ENCODE results near the gene KMT2E. TPM values are rescaled to one million over a fixed set of nuclear protein-coding genes. Genes with fewer than 3 reads are reported as not detected.
"Not testable (repeated sequence)": the region's sequence is repeated elsewhere in the genome, so short reads cannot be mapped to it uniquely, and the experiment has no call there.

The KMT2E gene, protein sequence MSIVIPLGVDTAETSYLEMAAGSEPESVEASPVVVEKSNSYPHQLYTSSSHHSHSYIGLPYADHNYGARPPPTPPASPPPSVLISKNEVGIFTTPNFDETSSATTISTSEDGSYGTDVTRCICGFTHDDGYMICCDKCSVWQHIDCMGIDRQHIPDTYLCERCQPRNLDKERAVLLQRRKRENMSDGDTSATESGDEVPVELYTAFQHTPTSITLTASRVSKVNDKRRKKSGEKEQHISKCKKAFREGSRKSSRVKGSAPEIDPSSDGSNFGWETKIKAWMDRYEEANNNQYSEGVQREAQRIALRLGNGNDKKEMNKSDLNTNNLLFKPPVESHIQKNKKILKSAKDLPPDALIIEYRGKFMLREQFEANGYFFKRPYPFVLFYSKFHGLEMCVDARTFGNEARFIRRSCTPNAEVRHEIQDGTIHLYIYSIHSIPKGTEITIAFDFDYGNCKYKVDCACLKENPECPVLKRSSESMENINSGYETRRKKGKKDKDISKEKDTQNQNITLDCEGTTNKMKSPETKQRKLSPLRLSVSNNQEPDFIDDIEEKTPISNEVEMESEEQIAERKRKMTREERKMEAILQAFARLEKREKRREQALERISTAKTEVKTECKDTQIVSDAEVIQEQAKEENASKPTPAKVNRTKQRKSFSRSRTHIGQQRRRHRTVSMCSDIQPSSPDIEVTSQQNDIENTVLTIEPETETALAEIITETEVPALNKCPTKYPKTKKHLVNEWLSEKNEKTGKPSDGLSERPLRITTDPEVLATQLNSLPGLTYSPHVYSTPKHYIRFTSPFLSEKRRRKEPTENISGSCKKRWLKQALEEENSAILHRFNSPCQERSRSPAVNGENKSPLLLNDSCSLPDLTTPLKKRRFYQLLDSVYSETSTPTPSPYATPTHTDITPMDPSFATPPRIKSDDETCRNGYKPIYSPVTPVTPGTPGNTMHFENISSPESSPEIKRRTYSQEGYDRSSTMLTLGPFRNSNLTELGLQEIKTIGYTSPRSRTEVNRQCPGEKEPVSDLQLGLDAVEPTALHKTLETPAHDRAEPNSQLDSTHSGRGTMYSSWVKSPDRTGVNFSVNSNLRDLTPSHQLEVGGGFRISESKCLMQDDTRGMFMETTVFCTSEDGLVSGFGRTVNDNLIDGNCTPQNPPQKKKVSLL (N-terminal part only)
- total RNA-seq = 54.0 and 139 TPM in 2 replicates

GRCh38 chr7:105013816-105014692 lies at the start of gene KMT2E:
KMT2E (plus strand) TSS chr7:105014205; CDS start chr7:105040953, 26,748 bp downstream.
- peak; percentile 43 for DNase-seq (ENCODE audit: low read depth)

- no peak for DNase-seq (ENCODE audit: low read depth)
Measured at GRCh38 chr7:104964626-104965236, 49.3 kb upstream of the KMT2E start.

DNA sequence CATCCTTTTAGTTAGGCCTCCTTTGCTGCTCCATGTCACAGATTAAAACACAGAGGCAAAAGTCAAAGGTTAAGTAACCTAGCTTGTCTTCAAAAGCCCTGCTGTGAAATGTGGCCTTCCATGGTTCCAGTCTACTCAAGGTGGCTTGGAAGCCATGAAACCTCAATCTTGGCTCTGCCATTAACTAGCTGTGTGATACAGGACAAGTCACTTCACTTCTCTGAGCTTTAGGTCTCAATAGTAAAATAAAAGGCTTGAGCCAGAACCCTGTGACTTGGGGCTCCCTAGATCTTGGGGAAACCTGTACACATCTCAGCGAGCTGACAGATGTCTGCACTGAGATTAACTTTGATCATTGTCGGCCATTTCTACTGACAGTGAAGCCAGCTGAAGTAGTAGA lies 48.0 kb upstream of the KMT2E start:
- DNase-seq (ENCODE audit: low read depth) = no peak

DNA sequence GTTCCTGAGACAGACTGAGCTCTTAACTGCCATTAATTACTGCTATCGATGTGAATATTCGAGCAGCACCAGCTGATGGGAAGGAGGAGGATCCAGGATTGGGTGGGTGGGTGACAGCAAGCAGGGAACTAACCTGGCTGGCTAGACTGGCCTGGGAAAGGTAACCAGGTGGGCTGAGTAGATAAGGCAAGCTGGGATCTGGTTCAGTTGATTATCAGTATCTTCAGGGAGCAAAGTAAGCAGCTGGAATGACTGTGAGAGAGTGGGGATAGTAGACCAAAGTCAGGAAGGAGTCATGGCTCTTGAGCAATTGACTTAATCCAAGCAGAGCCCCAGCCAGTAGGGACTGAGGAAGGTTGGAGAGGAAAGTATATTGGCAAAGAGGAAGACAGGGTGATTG lies 46.9 kb upstream of the KMT2E start:
- no peak for DNase-seq (ENCODE audit: low read depth)

DNA sequence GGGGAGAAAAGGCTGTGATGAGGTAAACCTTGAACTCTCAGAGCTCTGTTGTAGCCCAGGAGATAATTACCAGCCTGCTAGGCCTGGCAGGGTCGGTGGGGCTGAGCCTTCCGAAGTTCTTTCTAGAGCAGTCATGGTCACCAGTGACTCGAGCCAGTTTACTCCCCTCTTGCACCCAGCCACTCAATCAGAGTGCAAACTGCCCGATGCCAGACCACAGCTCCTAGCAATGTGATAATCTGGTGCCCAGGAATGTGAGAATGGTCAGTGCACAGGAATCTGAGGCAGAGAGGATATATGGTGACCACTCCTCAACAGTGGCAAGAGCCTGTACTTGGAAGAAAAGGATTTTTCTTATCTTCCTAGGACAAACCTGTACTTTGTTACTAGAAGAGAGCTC lies 46.4 kb upstream of the KMT2E start:
- DNase-seq (ENCODE audit: low read depth) = peak; percentile 79

DNA sequence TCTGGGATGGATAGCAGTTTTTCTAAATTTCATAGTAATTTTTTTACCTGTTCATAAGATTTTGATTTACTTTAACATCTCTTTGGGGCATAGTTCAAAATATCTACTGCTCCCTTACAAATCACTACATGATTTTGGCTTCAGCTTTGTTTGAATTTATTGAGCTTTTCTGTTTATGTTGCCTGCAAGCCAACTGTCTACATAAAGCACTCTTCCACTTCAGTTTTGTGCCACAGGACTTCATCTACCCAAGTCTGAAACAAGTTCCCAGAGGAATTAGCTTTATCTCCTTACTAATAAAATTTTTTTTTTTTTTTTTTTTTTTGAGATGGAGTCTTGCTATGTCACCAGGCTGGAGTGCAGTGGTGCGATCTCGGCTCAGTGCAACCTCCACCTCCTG lies 45.4 kb upstream of the KMT2E start:
- DNase-seq (ENCODE audit: low read depth) = no peak

- DNase-seq (ENCODE audit: low read depth) = no peak
Measured at GRCh38 chr7:104969183-104969582, 44.8 kb upstream of the KMT2E start.

DNA sequence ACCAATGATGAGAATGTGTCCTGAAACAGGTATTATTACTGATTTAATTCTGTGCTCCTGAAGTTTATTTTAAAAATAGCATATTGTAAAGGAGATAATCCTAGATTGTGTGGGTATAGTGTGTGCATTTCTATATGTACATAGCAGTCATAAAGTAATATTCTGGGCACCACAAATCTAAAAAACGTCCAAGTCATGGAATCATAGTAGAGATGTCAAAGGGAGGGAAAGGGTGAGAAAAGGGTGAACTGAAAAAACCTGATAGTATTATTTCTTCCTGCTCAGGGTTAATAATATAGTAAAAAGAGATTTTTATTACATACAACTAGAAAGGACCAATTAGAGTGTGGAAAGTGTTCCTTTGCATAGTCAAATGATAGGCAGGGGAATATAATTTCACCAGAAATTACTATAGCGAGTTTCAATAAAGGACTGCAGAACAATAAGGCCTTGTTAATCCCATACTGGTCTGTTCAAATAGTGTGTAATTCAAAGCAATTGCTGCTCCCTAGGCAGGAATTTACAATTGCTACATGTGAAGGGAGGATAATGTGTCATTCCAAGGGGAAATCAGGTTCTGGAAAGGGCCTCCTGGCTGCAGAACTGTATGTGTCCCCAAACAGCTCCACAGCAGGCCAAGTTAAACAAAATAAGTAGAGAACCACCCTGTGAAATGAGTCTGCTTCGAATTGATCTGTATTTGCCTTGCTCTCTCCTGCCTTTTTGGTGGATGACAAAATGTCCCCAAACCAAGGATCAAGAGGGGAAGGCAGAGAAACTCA lies 42.5 kb upstream of the KMT2E start:
- peak; percentile 61 for DNase-seq (ENCODE audit: low read depth)

DNA sequence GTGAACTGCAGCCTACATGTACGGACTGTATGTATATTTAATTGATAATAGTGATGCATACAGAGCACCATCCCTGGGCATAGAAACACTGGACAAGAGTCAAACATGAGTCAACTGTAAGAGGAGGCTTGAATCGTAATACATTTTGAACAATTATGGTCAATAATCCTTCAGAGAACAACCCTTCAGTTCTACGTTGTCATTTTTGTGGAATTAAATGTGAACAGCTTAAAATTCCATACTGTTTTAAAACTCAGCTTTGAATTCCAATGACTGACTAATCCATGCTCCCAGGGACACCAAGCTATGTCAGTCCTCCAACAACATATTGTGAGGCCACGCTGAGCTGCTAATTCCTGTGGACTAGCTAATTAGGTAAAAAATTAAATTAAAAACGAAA lies 41.5 kb upstream of the KMT2E start:
- no peak for DNase-seq (ENCODE audit: low read depth)

DNA sequence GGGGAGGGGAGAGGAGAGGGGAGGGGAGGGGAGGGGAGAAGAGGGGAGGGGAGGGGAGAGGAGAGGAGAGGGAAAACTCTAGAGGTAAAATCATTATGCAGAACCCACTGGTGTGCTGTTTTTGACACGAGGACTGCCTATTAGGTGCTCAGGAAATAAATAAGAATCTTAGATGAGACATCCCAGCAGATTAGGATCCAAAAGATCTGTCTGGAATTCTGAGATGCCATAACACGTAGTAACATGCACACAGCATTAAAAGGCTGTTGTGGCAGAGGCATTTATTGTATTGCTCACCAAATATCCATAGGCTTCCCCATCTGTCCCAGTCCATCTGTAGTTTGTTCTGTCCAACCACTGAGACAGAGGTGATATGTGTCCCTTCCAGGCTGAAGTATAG lies 40.8 kb upstream of the KMT2E start:
- no peak for DNase-seq (ENCODE audit: low read depth)

DNA sequence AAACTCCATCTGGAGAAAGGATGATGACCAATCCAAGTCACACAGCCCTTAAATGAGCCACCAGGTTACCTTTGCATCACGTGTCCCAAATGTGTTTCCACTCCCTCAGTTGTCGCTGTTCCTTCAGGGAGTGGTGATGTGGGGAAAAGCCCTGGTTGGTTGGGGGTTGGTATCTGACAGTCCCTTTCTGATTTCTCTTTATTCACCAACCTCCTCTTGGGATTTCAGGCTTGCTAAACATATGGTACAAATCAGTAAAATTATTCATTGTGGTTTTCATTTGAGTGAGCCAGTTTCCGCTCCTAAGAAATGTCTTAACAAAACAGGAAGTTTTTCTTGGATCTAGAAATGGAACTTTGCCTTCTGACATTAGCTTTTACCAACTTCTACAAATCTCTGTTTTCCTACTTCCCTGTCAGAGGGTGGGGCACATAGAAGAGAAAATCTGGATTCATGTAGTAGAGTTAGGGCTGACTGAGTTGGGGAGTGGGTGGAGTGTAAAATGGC lies 40.0 kb upstream of the KMT2E start:
- DNase-seq (ENCODE audit: low read depth) = peak; percentile 69

- DNase-seq (ENCODE audit: low read depth) = not testable (repeated sequence)
Measured at GRCh38 chr7:104975553-104975952, 38.5 kb upstream of the KMT2E start.

DNA sequence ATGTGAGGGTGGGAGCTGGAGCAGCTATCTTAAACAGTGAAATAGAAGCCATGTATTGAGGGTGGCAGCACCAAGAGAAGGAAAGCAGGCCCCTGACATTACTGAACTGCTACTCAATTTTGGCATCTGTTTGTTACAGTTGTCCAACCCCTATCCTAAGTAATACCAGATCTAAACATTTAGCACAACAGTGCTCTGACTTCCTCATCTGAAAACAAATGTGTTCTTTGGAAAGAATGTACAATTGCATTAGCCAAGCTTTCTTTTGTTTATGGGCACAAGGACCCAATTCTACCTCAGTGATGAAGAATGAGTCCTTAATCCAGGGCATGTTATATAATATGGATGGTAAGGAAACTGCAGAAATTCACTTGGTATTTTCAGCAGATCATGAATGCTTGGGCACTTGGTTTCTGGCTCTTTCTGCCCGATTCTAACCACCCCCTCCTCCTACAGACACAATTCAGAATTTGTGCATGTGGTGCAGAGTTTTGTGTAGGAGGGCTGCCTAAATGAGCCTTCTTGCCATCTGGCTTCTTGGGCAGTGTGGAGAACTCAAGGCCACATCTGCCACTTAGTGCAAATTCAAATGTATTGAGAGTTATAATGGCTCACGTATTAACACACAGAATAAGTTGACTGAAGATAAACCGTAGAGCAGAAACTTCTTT lies 36.9 kb upstream of the KMT2E start:
- no peak for DNase-seq (ENCODE audit: low read depth)

- no peak for DNase-seq (ENCODE audit: low read depth)
Measured at GRCh38 chr7:104978460-104978859, 35.5 kb upstream of the KMT2E start.

GRCh38 chr7:104979167-104979841 lies 34.7 kb upstream of the KMT2E start:
- peak; percentile 85 for DNase-seq (ENCODE audit: low read depth)

GRCh38 chr7:104980440-104980839 lies 33.6 kb upstream of the KMT2E start:
- no peak for DNase-seq (ENCODE audit: low read depth)

DNA sequence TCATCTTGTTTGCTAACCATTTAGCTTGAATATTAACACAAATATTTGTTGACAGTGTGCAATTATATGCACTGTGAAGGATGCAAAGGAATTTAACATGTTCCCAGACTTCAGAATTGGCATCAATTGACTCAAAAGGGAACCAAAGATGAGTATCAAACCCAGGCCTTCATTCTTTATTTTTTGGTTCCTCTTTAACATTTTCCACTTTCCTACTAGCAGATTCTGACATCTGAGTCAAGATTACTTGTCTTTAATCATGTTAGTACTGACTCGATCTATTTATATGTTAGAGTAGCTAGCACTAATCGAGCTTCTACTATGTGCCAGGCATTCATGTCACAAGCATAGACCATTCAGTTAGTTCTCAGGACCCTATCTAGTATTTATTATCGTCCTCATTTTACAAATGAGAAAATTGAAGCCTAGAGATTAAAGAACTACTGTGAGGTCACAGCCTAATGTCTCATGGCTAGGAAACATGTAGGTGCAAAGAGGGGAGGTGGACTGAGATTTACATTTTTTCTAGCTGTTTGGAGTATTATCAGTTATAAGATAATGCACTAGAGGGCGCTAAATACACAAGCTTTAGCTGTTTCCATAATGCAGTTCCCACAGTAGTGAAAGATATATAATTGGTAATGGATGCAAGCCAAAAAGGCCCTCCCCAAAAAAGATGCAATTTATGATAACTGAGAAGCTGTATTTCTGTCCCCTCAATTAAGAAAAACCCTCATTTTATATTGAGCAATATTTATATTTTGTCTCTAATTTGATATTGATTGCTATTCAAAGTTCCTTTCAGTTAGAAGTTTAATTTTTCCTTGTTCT lies 32.9 kb upstream of the KMT2E start:
- peak; percentile 61 for DNase-seq (ENCODE audit: low read depth)

DNA sequence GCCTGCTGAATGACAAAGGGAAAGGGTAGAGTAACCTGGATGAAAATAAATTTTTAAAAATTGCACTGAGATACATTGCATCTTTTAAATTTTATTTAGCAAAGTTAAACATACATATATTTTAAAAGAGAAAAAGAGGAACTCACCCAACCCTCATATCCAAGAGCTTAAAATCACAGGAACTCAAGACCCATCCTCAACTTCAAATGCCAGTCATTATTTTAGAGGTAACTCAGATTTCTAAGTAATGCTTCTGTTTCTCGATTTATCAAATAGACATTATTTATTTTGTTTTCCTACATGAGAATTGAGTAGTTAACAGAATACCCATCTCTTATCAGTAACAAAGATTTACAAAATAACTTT lies 32.4 kb upstream of the KMT2E start:
- no peak for DNase-seq (ENCODE audit: low read depth)

Data from renal cortical epithelial cell (primary cell).